ENCODE measurements around the gene C9orf152. TPM values are rescaled to one million over a fixed set of nuclear protein-coding genes. Genes with fewer than 3 reads are reported as not detected.
"Not testable (repeated sequence)": the region's sequence is repeated elsewhere in the genome, so short reads cannot be mapped to it uniquely, and the experiment has no call there.

Gene C9orf152
- total RNA-seq, 1 experiment from 2014 or later, result 1.7 TPM

GRCh38 chr9:110197330-110198187 is 10.4 kb downstream of the C9orf152 start:
- no peak overlapping the region for H3K4me3 Mint-ChIP-seq (ENCODE audit: low read depth, unreplicated experiment)
- no peaks in the 10 kb centered on the region for H3K9me3 Mint-ChIP-seq (ENCODE audit: low read depth, unreplicated experiment)
- CTCF ChIA-PET, result no interaction called here

DNA sequence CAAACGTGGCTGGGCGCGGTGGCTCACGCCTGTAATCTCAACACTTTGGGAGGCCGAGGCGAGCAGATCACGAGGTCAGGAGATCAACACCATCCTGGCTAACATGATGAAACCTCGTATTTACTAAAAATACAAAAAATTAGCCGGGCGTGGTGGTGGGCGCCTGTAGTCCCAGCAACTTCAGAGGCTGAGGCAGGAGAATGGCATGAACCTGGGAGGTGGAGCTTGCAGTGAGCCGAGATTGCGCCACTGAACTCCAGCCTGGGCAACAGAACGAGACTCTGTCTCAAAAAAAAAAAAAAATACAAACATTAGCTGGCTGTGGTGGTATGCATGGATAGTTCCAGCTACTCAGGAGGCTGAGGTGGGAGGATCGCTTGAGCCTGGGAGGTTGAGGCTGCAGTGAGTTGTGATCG is 11.9 kb downstream of the C9orf152 start:
- peaks cover 32% of the 10 kb centered on the region for H3K4me1 Mint-ChIP-seq (ENCODE audit: low read depth, unreplicated experiment)
- intact Hi-C loops (cut with micrococcal nuclease; ENCODE audit: unreplicated experiment); H3K27ac Mint-ChIP-seq (ENCODE audit: unreplicated experiment); BruUV-seq (replicated peaks); DNase-seq; H3K27me3 Mint-ChIP-seq (ENCODE audit: unreplicated experiment); H3K4me3 Mint-ChIP-seq (ENCODE audit: low read depth, unreplicated experiment); H3K9me3 Mint-ChIP-seq (ENCODE audit: low read depth, unreplicated experiment); H3K36me3 Mint-ChIP-seq (ENCODE audit: insufficient read depth, unreplicated experiment): not testable (repeated sequence)
- CTCF ChIA-PET, result interaction anchor here (0.7 kb wide), 2 partner anchors 8 to 449 kb away, joined by 3 to 6 read pairs; no protein-coding TSS in a partner anchor

More at GRCh38 chr9:110197330-110198187, 10.4 kb downstream of the C9orf152 start:
- Mint-ChIP-seq H3K27me3 (ENCODE audit: unreplicated experiment) (no peaks in the 10 kb centered on the region), H3K27ac (ENCODE audit: unreplicated experiment) (no peak overlapping the region), H3K4me1 (ENCODE audit: low read depth, unreplicated experiment) (peaks cover 28% of the 10 kb centered on the region), H3K36me3 (ENCODE audit: insufficient read depth, unreplicated experiment) (no peaks in the 10 kb centered on the region)
- DNase-seq, result no peak
- TF ChIP-seq, protein P1, sequence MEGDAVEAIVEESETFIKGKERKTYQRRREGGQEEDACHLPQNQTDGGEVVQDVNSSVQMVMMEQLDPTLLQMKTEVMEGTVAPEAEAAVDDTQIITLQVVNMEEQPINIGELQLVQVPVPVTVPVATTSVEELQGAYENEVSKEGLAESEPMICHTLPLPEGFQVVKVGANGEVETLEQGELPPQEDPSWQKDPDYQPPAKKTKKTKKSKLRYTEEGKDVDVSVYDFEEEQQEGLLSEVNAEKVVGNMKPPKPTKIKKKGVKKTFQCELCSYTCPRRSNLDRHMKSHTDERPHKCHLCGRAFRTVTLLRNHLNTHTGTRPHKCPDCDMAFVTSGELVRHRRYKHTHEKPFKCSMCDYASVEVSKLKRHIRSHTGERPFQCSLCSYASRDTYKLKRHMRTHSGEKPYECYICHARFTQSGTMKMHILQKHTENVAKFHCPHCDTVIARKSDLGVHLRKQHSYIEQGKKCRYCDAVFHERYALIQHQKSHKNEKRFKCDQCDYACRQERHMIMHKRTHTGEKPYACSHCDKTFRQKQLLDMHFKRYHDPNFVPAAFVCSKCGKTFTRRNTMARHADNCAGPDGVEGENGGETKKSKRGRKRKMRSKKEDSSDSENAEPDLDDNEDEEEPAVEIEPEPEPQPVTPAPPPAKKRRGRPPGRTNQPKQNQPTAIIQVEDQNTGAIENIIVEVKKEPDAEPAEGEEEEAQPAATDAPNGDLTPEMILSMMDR (IDR thresholded peaks at IDR 0.05; ENCODE audit: unreplicated experiment), result no peak
- BruUV-seq (replicated peaks), result no TSS peak
- intact Hi-C loops (cut with micrococcal nuclease; ENCODE audit: unreplicated experiment), result no loop called here

DNA sequence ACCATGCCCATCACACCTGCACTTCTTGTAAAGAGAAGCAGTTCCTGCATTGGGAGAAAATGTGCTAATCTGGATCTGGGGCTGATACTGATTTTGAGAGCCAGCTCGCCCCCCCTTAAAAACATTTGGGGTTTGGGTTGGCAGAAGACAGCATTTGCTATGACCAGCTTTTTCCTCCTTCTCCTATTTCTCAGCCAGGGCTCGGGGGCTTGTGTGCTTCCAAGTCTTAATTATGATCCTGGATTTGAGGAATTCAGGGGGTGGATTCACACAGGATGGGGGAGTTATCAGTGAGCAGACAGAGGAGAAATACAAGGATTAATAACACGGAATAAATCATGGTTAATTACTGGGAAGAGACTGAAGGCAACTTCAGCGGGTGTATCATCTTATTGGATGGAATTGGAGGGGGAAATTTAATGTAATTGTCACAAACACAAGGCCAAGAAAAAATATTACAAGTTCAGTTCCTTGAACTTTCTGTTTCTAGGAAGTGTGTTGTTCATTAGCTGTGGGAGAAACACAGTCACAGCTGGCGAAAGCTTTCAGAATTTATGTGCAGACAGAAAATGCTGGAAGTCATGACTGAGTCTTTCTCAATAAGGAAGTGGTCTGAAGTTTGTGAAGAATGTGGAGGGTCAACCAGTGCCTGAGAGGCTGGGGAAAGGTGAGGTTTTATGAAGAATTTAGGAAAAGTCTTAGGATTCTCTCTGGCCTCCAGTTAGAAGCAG is 15.3 kb downstream of the C9orf152 start:
- peaks cover 23% of the 10 kb centered on the region for H3K4me1 Mint-ChIP-seq (ENCODE audit: low read depth, unreplicated experiment)
- no peaks in the 10 kb centered on the region for H3K27me3 Mint-ChIP-seq (ENCODE audit: unreplicated experiment)
- H3K4me3 Mint-ChIP-seq (ENCODE audit: low read depth, unreplicated experiment), result no peak overlapping the region
- H3K36me3 Mint-ChIP-seq (ENCODE audit: insufficient read depth, unreplicated experiment), result no peaks in the 10 kb centered on the region
- H3K9me3 Mint-ChIP-seq (ENCODE audit: low read depth, unreplicated experiment), result no peaks in the 10 kb centered on the region
- no TSS peak for BruUV-seq (replicated peaks)
- intact Hi-C loops (cut with micrococcal nuclease; ENCODE audit: unreplicated experiment), result no loop called here
- CTCF ChIA-PET, result interaction anchor here (1.0 kb wide), 1 partner anchor 14 kb away, joined by 3 read pairs; no protein-coding TSS in a partner anchor
- TF ChIP-seq, protein P1 (IDR thresholded peaks at IDR 0.05; ENCODE audit: unreplicated experiment), result no peak
- peak; percentile 2 for DNase-seq
- peak overlapping the region; percentile 43 for H3K27ac Mint-ChIP-seq (ENCODE audit: unreplicated experiment)

DNA sequence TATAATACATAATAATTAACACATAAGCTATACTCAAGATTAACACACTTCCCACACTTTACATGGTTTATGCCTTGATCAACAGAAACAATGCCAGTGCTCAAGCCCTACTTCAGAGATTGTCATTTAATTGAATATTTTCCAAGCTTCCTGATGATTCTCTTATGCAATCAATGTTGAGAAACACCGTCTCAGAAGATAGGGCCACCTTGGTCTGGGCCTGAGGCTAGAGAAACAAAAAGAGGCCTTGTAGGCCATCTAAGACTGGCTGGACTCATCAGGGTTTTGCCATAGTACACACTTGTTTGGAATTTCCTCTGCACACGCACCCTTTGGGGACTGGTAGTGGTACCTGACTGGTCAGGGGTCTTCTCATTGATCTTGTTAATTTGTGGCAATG is 16.3 kb downstream of the C9orf152 start:
- Mint-ChIP-seq H3K27me3 (ENCODE audit: unreplicated experiment) (no peaks in the 10 kb centered on the region), H3K9me3 (ENCODE audit: low read depth, unreplicated experiment) (no peaks in the 10 kb centered on the region), H3K27ac (ENCODE audit: unreplicated experiment) (no peak overlapping the region), H3K4me1 (ENCODE audit: low read depth, unreplicated experiment) (peaks cover 23% of the 10 kb centered on the region), H3K4me3 (ENCODE audit: low read depth, unreplicated experiment) (no peak overlapping the region), H3K36me3 (ENCODE audit: insufficient read depth, unreplicated experiment) (no peaks in the 10 kb centered on the region)
- TF ChIP-seq, protein P1 (IDR thresholded peaks at IDR 0.05; ENCODE audit: unreplicated experiment), result no peak
- BruUV-seq (replicated peaks), result no TSS peak
- no peak for DNase-seq
- CTCF ChIA-PET, result no interaction called here
- intact Hi-C loops (cut with micrococcal nuclease; ENCODE audit: unreplicated experiment), result no loop called here
